ENCODE data around the gene PUM2. TPM values are rescaled to one million over a fixed set of nuclear protein-coding genes. Genes with fewer than 3 reads are reported as not detected.

The PUM2 gene
- total and polyA plus RNA-seq, 5 experiments from 2014 or later: 17.1 to 177 (median 19.0) TPM

- DNase-seq (no peak), ATAC-seq (no peak)
- peaks cover 0 to 4% (median 0%) of the 10 kb centered on the region in 3 donors for H3K36me3 Mint-ChIP-seq
- H3K9me3 Mint-ChIP-seq: peaks cover 0 to 8% (median 0%) of the 10 kb centered on the region in 9 donors
- H3K4me1 Mint-ChIP-seq: peaks cover 0 to 2% (median under 1%) of the 10 kb centered on the region in 4 donors
- H3K27me3 Mint-ChIP-seq: peaks cover 0 to 9% (median 0%) of the 10 kb centered on the region in 5 donors
- POLR2A ChIA-PET: no interaction called here
- H3K4me3 Mint-ChIP-seq: no peak overlapping the region
- H3K27ac Mint-ChIP-seq: no peak overlapping the region
These were observed 12.9 kb upstream of the PUM2 start for GRCh38 chr2:20363578-20363977.

GRCh38 chr2:20362701-20363435 is 12.2 kb upstream of the PUM2 start:
- POLR2A ChIA-PET: no interaction called here

GRCh38 chr2:20361893-20362292 is 11.2 kb upstream of the PUM2 start:
- Mint-ChIP-seq H3K4me1 (peaks cover 0 to 3% (median 2%) of the 10 kb centered on the region in 4 donors), H3K9me3 (no peaks in the 10 kb centered on the region), H3K4me3 (no peak overlapping the region), H3K36me3 (no peaks in the 10 kb centered on the region), H3K27me3 (peaks cover 0 to 9% (median 0%) of the 10 kb centered on the region in 5 donors), H3K27ac (no peak overlapping the region)
- DNase-seq: no peak
- POLR2A ChIA-PET: interaction anchor here (0.6 kb wide), 1 partner anchor 10 kb away, joined by 4 read pairs; no protein-coding TSS in a partner anchor
- ATAC-seq: no peak

More at GRCh38 chr2:20362701-20363435, 12.2 kb upstream of the PUM2 start:
- peaks cover 0 to 3% (median 2%) of the 10 kb centered on the region in 4 donors for H3K4me1 Mint-ChIP-seq
- no peaks in the 10 kb centered on the region for H3K36me3 Mint-ChIP-seq
- H3K27me3 Mint-ChIP-seq: peaks cover 0 to 9% (median 0%) of the 10 kb centered on the region in 5 donors
- no peak for DNase-seq
- no peak overlapping the region for H3K27ac Mint-ChIP-seq
- ATAC-seq: no peak
- no peak overlapping the region for H3K4me3 Mint-ChIP-seq
- H3K9me3 Mint-ChIP-seq: peaks cover 0 to 6% (median 0%) of the 10 kb centered on the region in 9 donors

GRCh38 chr2:20359096-20359495 is 8.5 kb upstream of the PUM2 start:
- Mint-ChIP-seq H3K4me3 (no peak overlapping the region), H3K4me1 (peaks cover 0 to 3% (median 2%) of the 10 kb centered on the region in 4 donors), H3K27ac (no peak overlapping the region), H3K36me3 (no peaks in the 10 kb centered on the region), H3K9me3 (no peaks in the 10 kb centered on the region), H3K27me3 (peaks cover 0 to 3% (median 0%) of the 10 kb centered on the region in 5 donors)
- DNase-seq (no peak), ATAC-seq (no peak)
- POLR2A ChIA-PET: no interaction called here

- no peaks in the 10 kb centered on the region for H3K9me3 Mint-ChIP-seq
- no peak for ATAC-seq
- peaks cover 0 to 3% (median 0%) of the 10 kb centered on the region in 5 donors for H3K27me3 Mint-ChIP-seq
- no peaks in the 10 kb centered on the region for H3K36me3 Mint-ChIP-seq
- POLR2A ChIA-PET: no interaction called here
- peak overlapping the region in 1 of 10 donors; percentile 9 for H3K27ac Mint-ChIP-seq
- DNase-seq: no peak
- H3K4me3 Mint-ChIP-seq: no peak overlapping the region
- peaks cover 0 to 3% (median 3%) of the 10 kb centered on the region in 4 donors for H3K4me1 Mint-ChIP-seq
These were observed 7.2 kb upstream of the PUM2 start for GRCh38 chr2:20357638-20358389.

GRCh38 chr2:20356042-20356441 is 5.4 kb upstream of the PUM2 start:
- H3K9me3 Mint-ChIP-seq: no peaks in the 10 kb centered on the region
- peaks cover 0 to 3% (median 2%) of the 10 kb centered on the region in 4 donors for H3K4me1 Mint-ChIP-seq
- POLR2A ChIA-PET: no interaction called here
- no peak overlapping the region for H3K4me3 Mint-ChIP-seq
- ATAC-seq (no peak), DNase-seq (no peak)
- H3K36me3 Mint-ChIP-seq: no peaks in the 10 kb centered on the region
- peak overlapping the region in 1 of 10 donors; percentile 48 for H3K27ac Mint-ChIP-seq
- no peaks in the 10 kb centered on the region for H3K27me3 Mint-ChIP-seq

GRCh38 chr2:20355131-20355530 is 4.5 kb upstream of the PUM2 start:
- no peak overlapping the region for H3K4me3 Mint-ChIP-seq
- no peak for ATAC-seq
- POLR2A ChIA-PET: no interaction called here

GRCh38 chr2:20353241-20353992 is 2.8 kb upstream of the PUM2 start:
- no peak for ATAC-seq
- no peaks in the 10 kb centered on the region for H3K9me3 Mint-ChIP-seq
- POLR2A ChIA-PET: interaction anchor here (0.6 to 1.6 kb wide), 4 partner anchors 10 to 1793 kb away, joined by 3 to 4 read pairs (median 4); partner anchors contain the start of gene TTC32
- no peak for DNase-seq
- peak overlapping the region in 5 of 10 donors; percentile 2 to 78 (median 73) for H3K27ac Mint-ChIP-seq
- peaks cover 7 to 19% (median 15%) of the 10 kb centered on the region in 4 donors for H3K4me1 Mint-ChIP-seq
- H3K27me3 Mint-ChIP-seq: no peaks in the 10 kb centered on the region
- peaks cover 0 to 3% (median 2%) of the 10 kb centered on the region in 3 donors for H3K36me3 Mint-ChIP-seq
- no peak overlapping the region for H3K4me3 Mint-ChIP-seq

More at GRCh38 chr2:20355131-20355530, 4.5 kb upstream of the PUM2 start:
- Mint-ChIP-seq H3K4me1 (peaks cover 1 to 3% (median 2%) of the 10 kb centered on the region in 4 donors), H3K9me3 (no peaks in the 10 kb centered on the region), H3K27ac (no peak overlapping the region), H3K27me3 (no peaks in the 10 kb centered on the region), H3K36me3 (no peaks in the 10 kb centered on the region)
- no peak for DNase-seq

- H3K36me3 Mint-ChIP-seq: peaks cover 0 to 7% (median 2%) of the 10 kb centered on the region in 3 donors
- H3K4me1 Mint-ChIP-seq: peaks cover 9 to 23% (median 19%) of the 10 kb centered on the region in 4 donors
- H3K27ac Mint-ChIP-seq: peak overlapping the region in 1 of 10 donors; percentile 75
- ATAC-seq (no peak), DNase-seq (no peak)
- POLR2A ChIA-PET: interaction anchor here (0.9 to 1.6 kb wide), 3 partner anchors 9 to 451 kb away, joined by 3 to 4 read pairs (median 3); partner anchors contain the start of gene TTC32
- no peaks in the 10 kb centered on the region for H3K27me3 Mint-ChIP-seq
- no peak overlapping the region for H3K4me3 Mint-ChIP-seq
- no peaks in the 10 kb centered on the region for H3K9me3 Mint-ChIP-seq
These were observed 2.1 kb upstream of the PUM2 start for GRCh38 chr2:20352581-20353216.

GRCh38 chr2:20352230-20352578 is 1.6 kb upstream of the PUM2 start:
- POLR2A ChIA-PET: interaction anchor here (1.1 to 1.6 kb wide), 5 partner anchors 8 to 451 kb away, joined by 3 to 4 read pairs (median 4); partner anchors contain the start of gene TTC32
- H3K4me1 Mint-ChIP-seq: peaks cover 10 to 27% (median 24%) of the 10 kb centered on the region in 4 donors
- no peak for ATAC-seq

GRCh38 chr2:20351555-20352229 is 1.0 kb upstream of the PUM2 start:
- Mint-ChIP-seq H3K36me3 (peaks cover 0 to 10% (median 2%) of the 10 kb centered on the region in 3 donors), H3K4me1 (peaks cover 13 to 32% (median 29%) of the 10 kb centered on the region in 4 donors), H3K27ac (no peak overlapping the region), H3K4me3 (no peak overlapping the region), H3K9me3 (no peaks in the 10 kb centered on the region), H3K27me3 (no peaks in the 10 kb centered on the region)
- POLR2A ChIA-PET: interaction anchor here (0.6 to 1.3 kb wide), 9 partner anchors 9 to 300 kb away, joined by 3 to 12 read pairs (median 4); partner anchors contain the start of gene RHOB
- no peak for ATAC-seq
- no peak for DNase-seq

More at GRCh38 chr2:20352230-20352578, 1.6 kb upstream of the PUM2 start:
- no peaks in the 10 kb centered on the region for H3K27me3 Mint-ChIP-seq
- H3K4me3 Mint-ChIP-seq: no peak overlapping the region
- DNase-seq: no peak
- H3K27ac Mint-ChIP-seq: no peak overlapping the region
- H3K9me3 Mint-ChIP-seq: no peaks in the 10 kb centered on the region
- peaks cover 0 to 10% (median 2%) of the 10 kb centered on the region in 3 donors for H3K36me3 Mint-ChIP-seq

All from naive thymus-derived CD8-positive, alpha-beta T cell (primary cell).